Measurements from ENCODE around the gene CYLD. TPM values are rescaled to one million over a fixed set of nuclear protein-coding genes. Genes with fewer than 3 reads are reported as not detected.

Gene CYLD
- total and polyA plus RNA-seq, 12 donors: 10.3 to 61.7 (median 37.1) TPM

DNA sequence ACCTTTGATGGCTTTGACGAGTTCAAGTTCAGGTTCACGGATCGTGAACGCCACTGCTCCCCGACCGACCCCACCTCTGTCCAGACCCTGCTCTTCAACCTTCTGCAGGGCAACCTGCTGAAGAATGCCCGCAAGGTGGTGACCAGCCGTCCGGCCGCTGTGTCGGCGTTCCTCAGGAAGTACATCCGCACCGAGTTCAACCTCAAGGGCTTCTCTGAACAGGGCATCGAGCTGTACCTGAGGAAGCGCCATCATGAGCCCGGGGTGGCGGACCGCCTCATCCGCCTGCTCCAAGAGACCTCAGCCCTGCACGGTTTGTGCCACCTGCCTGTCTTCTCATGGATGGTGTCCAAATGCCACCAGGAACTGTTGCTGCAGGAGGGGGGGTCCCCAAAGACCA is 30.8 kb upstream of the CYLD start:
- Histone ChIP-seq H3K27me3 (no peaks in the 10 kb centered on the region), H3K4me1 (peaks cover 0 to 69% (median 4%) of the 10 kb centered on the region in 9 donors), H3K4me3 (no peak overlapping the region), H3K27ac (no peak overlapping the region), H3K9me3 (no peaks in the 10 kb centered on the region), H3K36me3 (peaks cover 0 to 18% (median 0%) of the 10 kb centered on the region in 9 donors)
- DNase-seq (no peak), ATAC-seq (no peak)
- intact Hi-C loops (cut with DNase I): no loop called here
- 96% methylated on average over 21 of the region's 21 CpGs for WGBS, 2 donors
- TF ChIP-seq, protein P1, sequence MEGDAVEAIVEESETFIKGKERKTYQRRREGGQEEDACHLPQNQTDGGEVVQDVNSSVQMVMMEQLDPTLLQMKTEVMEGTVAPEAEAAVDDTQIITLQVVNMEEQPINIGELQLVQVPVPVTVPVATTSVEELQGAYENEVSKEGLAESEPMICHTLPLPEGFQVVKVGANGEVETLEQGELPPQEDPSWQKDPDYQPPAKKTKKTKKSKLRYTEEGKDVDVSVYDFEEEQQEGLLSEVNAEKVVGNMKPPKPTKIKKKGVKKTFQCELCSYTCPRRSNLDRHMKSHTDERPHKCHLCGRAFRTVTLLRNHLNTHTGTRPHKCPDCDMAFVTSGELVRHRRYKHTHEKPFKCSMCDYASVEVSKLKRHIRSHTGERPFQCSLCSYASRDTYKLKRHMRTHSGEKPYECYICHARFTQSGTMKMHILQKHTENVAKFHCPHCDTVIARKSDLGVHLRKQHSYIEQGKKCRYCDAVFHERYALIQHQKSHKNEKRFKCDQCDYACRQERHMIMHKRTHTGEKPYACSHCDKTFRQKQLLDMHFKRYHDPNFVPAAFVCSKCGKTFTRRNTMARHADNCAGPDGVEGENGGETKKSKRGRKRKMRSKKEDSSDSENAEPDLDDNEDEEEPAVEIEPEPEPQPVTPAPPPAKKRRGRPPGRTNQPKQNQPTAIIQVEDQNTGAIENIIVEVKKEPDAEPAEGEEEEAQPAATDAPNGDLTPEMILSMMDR (IDR thresholded peaks at IDR 0.05): no peak

DNA sequence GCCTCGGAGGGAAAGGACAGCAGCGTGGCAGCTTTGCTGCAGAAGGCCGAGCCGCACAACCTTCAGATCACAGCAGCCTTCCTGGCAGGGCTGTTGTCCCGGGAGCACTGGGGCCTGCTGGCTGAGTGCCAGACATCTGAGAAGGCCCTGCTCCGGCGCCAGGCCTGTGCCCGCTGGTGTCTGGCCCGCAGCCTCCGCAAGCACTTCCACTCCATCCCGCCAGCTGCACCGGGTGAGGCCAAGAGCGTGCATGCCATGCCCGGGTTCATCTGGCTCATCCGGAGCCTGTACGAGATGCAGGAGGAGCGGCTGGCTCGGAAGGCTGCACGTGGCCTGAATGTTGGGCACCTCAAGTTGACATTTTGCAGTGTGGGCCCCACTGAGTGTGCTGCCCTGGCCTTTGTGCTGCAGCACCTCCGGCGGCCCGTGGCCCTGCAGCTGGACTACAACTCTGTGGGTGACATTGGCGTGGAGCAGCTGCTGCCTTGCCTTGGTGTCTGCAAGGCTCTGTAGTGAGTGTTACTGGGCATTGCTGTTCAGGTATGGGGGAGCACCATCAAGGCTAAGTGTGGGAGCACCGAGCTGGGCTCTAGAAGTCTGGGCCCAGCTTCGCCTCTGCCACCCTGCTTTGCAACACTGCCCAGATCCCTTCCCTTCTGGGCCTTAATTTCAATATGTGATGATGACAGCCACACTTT is 29.9 kb upstream of the CYLD start:
- intact Hi-C loops (cut with DNase I): no loop called here
- H3K27ac ChIP-seq: peak overlapping the region in 1 of 10 donors; percentile 22
- peaks cover 0 to 71% (median 4%) of the 10 kb centered on the region in 9 donors for H3K4me1 ChIP-seq
- H3K4me3 ChIP-seq: no peak overlapping the region
- TF ChIP-seq, protein P1 (IDR thresholded peaks at IDR 0.05): no peak
- DNase-seq: peak; percentile 64 to 68
- no peaks in the 10 kb centered on the region for H3K27me3 ChIP-seq
- no peaks in the 10 kb centered on the region for H3K9me3 ChIP-seq
- peak; percentile 47 to 91 (median 84) for ATAC-seq
- H3K36me3 ChIP-seq: peaks cover 0 to 18% (median 0%) of the 10 kb centered on the region in 9 donors
- WGBS, 2 donors: 60 to 61% methylated on average over 25 of the region's 25 CpGs

DNA sequence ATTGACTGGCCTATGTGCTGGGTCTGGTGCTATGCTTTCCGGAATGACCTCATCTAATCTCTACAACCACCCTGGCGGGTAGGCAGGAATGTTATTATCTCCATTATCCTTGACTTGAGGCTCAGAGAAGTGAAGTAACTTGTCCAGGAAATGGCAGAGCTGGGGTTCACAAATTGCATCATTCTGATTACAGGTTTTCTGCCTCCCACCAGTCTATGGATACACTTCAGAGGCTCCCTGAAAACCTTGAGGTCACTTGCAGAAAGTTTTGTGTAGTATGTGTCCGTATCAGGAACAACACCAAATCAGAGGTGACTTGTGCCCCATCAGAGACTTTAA is 29.4 kb upstream of the CYLD start:
- H3K36me3 ChIP-seq: peaks cover 0 to 18% (median 0%) of the 10 kb centered on the region in 9 donors
- TF ChIP-seq, protein P1 (IDR thresholded peaks at IDR 0.05): no peak
- peaks cover 0 to 71% (median 4%) of the 10 kb centered on the region in 9 donors for H3K4me1 ChIP-seq
- WGBS, 2 donors: 54 to 61% methylated on average over 3 of the region's 3 CpGs
- peak overlapping the region in 1 of 10 donors; percentile 16 for H3K27ac ChIP-seq
- H3K9me3 ChIP-seq: no peaks in the 10 kb centered on the region
- ATAC-seq: no peak
- no peak for DNase-seq
- H3K27me3 ChIP-seq: no peaks in the 10 kb centered on the region
- no peak overlapping the region for H3K4me3 ChIP-seq
- intact Hi-C loops (cut with DNase I): no loop called here

DNA sequence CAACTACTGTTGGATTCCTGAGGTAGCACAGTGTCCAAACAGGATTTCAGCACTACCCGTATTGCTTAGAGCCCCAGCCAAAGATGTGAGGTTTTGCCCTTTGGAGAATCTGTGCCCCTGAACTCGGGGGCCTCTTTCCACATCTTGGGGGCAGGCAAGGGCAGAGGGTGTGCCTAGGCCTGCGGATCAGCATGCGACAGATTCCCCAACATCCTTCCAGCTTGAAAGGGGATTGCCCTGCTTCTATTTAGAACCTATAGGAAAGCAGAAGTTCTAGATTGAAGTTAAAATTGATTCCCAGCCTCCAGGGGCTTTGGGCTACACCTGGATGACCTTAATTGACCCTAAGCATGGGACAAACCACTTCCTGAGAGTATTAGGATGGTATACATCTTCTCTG is 28.9 kb upstream of the CYLD start:
- ATAC-seq (no peak), DNase-seq (no peak)
- peak overlapping the region in 1 of 10 donors; percentile 16 for H3K27ac ChIP-seq
- peaks cover 0 to 71% (median 4%) of the 10 kb centered on the region in 9 donors for H3K4me1 ChIP-seq
- H3K36me3 ChIP-seq: peaks cover 0 to 18% (median 0%) of the 10 kb centered on the region in 9 donors
- TF ChIP-seq, protein P1 (IDR thresholded peaks at IDR 0.05): no peak
- H3K27me3 ChIP-seq: no peaks in the 10 kb centered on the region
- intact Hi-C loops (cut with DNase I): no loop called here
- no peak overlapping the region for H3K4me3 ChIP-seq
- WGBS, 2 donors: 81 to 82% methylated on average over 4 of the region's 4 CpGs
- no peaks in the 10 kb centered on the region for H3K9me3 ChIP-seq
